HCT116 (cell line): Measurements from ENCODE around the gene FHIT. TPM values are rescaled to one million over a fixed set of nuclear protein-coding genes. Genes with fewer than 3 reads are reported as not detected.

Source experiments
- ATAC-seq: fragments of 200-7000 bp; cut with Tn5 transposase; 2 replicates; pipeline ENCODE4 v1.9.1; 2020; ENCODE audit warnings: mild to moderate bottlenecking, moderate library complexity
- BruUV-seq: library from RNA; stranded (reverse); fragments of 400-500 nt; replicated peaks from 2 replicates; lab custom pipeline; 2021; lab: Mats Ljungman, UMichigan
- CTCF ChIA-PET: fragments of 300-600 bp; sonication (Branson Sonifier 250); formaldehyde crosslinking; loops from one replicate; lab custom pipeline; 2021; ENCODE audit warnings: antibody characterized with exemption; lab: Charles Lee
- POLR2A ChIA-PET: fragments of 300-600, 350-600 bp; sonication (Branson Sonifier 250); formaldehyde crosslinking; loops from one replicate; lab custom pipeline; 2021; ENCODE audit warnings: antibody characterized with exemption; lab: Charles Lee
- RAD21 ChIA-PET, 2 experiments: fragments of 300-600 bp; sonication (Branson Sonifier 250); formaldehyde crosslinking; loops; one replicate each; lab custom pipeline; 2023; ENCODE audit warnings: low total read pairs in 2 of 2; ENCODE audit not compliant: uncharacterized antibody in 2 of 2, unreplicated experiment in 2 of 2, low non-redundant PET in 1 of 2; lab: Charles Lee
- DNase-seq: peaks from one replicate; pipeline ENCODE4 v3.0.0-alpha.2; 2010; ENCODE audit warnings: low read depth, low spot score
- H2AFZ ChIP-seq: fragments of 200-600 bp; shearing (Covaris generic), sonication (generic); 2 replicates; pipeline ENCODE4 v1.6.1; 2017; ENCODE audit warnings: low read depth, mixed run types, mixed read lengths, antibody characterized with exemption, low read length; ENCODE audit not compliant: poor library complexity, severe bottlenecking
- H3K27ac ChIP-seq: 2 replicates; pipeline ENCODE4 v1.5.1; 2012; ENCODE audit warnings: low read depth, low read length
- H3K27me3 ChIP-seq: fragments of 200-600 bp; sonication (generic); 2 replicates; pipeline ENCODE4 v1.6.1; 2016; ENCODE audit warnings: mixed run types, low read length, mixed read lengths; ENCODE audit not compliant: insufficient read depth
- H3K36me3 ChIP-seq, 2 experiments: fragments of 200-500 bp in 1 of 2; fragments of 200-600 bp in 1 of 2; sonication (Bioruptor generic) in 1 of 2; sonication (generic) in 1 of 2; 2 replicates each; pipeline versions ENCODE4 v1.5.1 to v1.6.1; 2014 to 2016; ENCODE audit warnings: low read length in 2 of 2, inconsistent platforms in 1 of 2, mixed read lengths in 1 of 2, mixed run types in 1 of 2; ENCODE audit not compliant: insufficient read depth in 2 of 2, control insufficient read depth in 1 of 2
- H3K4me1 ChIP-seq, 2 experiments: fragments of 200-600 bp in 1 of 2; sonication (generic) in 1 of 2; 2 replicates each; pipeline versions ENCODE4 v1.5.1 to v1.6.1; 2012 to 2017; ENCODE audit warnings: low read length in 2 of 2, inconsistent platforms in 1 of 2, mild to moderate bottlenecking in 1 of 2, mixed read lengths in 1 of 2, mixed run types in 1 of 2, moderate library complexity in 1 of 2; ENCODE audit not compliant: insufficient read depth in 2 of 2, control insufficient read depth in 1 of 2
- H3K4me2 ChIP-seq: fragments of 200-600 bp; sonication (generic); 2 replicates; pipeline ENCODE4 v1.6.1; 2017; ENCODE audit warnings: mixed run types, low read length, mixed read lengths
- H3K4me3 ChIP-seq, 2 experiments: fragments of 200-600 bp in 1 of 2; sonication (generic) in 1 of 2; replicated peaks in 1 of 2; 2 replicates each; pipeline ENCODE4 v1.5.1; 2011 to 2016; ENCODE audit warnings: low read length in 2 of 2, control low read depth in 1 of 2, low read depth in 1 of 2, mild to moderate bottlenecking in 1 of 2, mixed read lengths in 1 of 2, mixed run types in 1 of 2
- H3K79me2 ChIP-seq: fragments of 200-600 bp; sonication (generic); 2 replicates; pipeline ENCODE4 v1.6.1; 2017; ENCODE audit warnings: mild to moderate bottlenecking, mixed run types, low read length, moderate library complexity, mixed read lengths; ENCODE audit not compliant: insufficient read depth
- H3K9ac ChIP-seq: fragments of 200-600 bp; sonication (generic); 2 replicates; pipeline ENCODE4 v1.6.1; 2016; ENCODE audit warnings: low read length, mixed read lengths
- H3K9me2 ChIP-seq: fragments of 200-600 bp; sonication (generic), shearing (Covaris generic); 2 replicates; pipeline ENCODE4 v1.6.1; 2017; ENCODE audit warnings: mixed run types, mild to moderate bottlenecking, moderate library complexity; ENCODE audit not compliant: insufficient read depth
- H3K9me3 ChIP-seq, 2 experiments: fragments of 200-500 bp in 1 of 2; fragments of 200-600 bp in 1 of 2; sonication (Bioruptor generic) in 1 of 2; sonication (generic) in 1 of 2; 2 replicates each; pipeline ENCODE4 v1.6.1; 2014 to 2017; ENCODE audit warnings: low read length in 2 of 2, mixed read lengths in 2 of 2, inconsistent platforms in 1 of 2, low read depth in 1 of 2, mild to moderate bottlenecking in 1 of 2, mixed run types in 1 of 2, moderate library complexity in 1 of 2; ENCODE audit not compliant: control insufficient read depth in 1 of 2, insufficient read depth in 1 of 2
- H4K20me1 ChIP-seq: fragments of 200-600 bp; sonication (generic), shearing (Covaris generic); 2 replicates; pipeline ENCODE4 v1.6.1; 2017; ENCODE audit warnings: mixed run types, mild to moderate bottlenecking, moderate library complexity; ENCODE audit not compliant: insufficient read depth
- CBX3 ChIP-seq: IDR thresholded peaks from 2 replicates; pipeline ENCODE4 v1.6.1; 2012; ENCODE audit warnings: low read depth
- CEBPB ChIP-seq: IDR thresholded peaks from 2 replicates; pipeline ENCODE4 v1.6.1; 2012; ENCODE audit warnings: low read depth
- EGR1 ChIP-seq: IDR thresholded peaks from 2 replicates; pipeline ENCODE4 v1.6.1; 2012; ENCODE audit warnings: low read depth
- ELF1 ChIP-seq: IDR thresholded peaks from 2 replicates; pipeline ENCODE4 v1.6.1; 2012; ENCODE audit warnings: low read depth, borderline replicate concordance
- EZH2 ChIP-seq: fragments of 200-600 bp; sonication (generic); IDR thresholded peaks from 2 replicates; pipeline ENCODE4 v1.6.1; 2017; ENCODE audit warnings: antibody characterized with exemption, mixed run types
- EZH2phosphoT487 ChIP-seq: fragments of 200-600 bp; IDR thresholded peaks from 2 replicates; pipeline ENCODE4 v1.6.1; 2018; ENCODE audit warnings: antibody characterized with exemption, borderline replicate concordance
- FOSL1 ChIP-seq: IDR thresholded peaks from 2 replicates; pipeline ENCODE4 v1.6.1; 2012; ENCODE audit warnings: low read depth
- POLR2A ChIP-seq: IDR thresholded peaks from 2 replicates; pipeline ENCODE4 v1.7.0; 2011; ENCODE audit warnings: borderline replicate concordance; ENCODE audit not compliant: insufficient read depth, insufficient read length; ENCODE audit errors: extremely low read depth
- POLR2AphosphoS5 ChIP-seq: IDR thresholded peaks from 2 replicates; pipeline ENCODE4 v1.6.1; 2011; ENCODE audit warnings: mild to moderate bottlenecking, low read depth, low read length, moderate library complexity
- RAD21 ChIP-seq: IDR thresholded peaks from 2 replicates; pipeline ENCODE4 v1.6.1; 2012; ENCODE audit warnings: low read depth, mild to moderate bottlenecking
- SIN3A ChIP-seq: IDR thresholded peaks from 2 replicates; pipeline ENCODE4 v1.6.1; 2012; ENCODE audit warnings: low read depth
- SRF ChIP-seq: IDR thresholded peaks from 2 replicates; pipeline ENCODE4 v1.6.1; 2012; ENCODE audit warnings: low read depth
- YY1 ChIP-seq: IDR thresholded peaks from 2 replicates; pipeline ENCODE4 v1.6.1; 2011; ENCODE audit warnings: low read length, low read depth, moderate library complexity, mild to moderate bottlenecking; ENCODE audit not compliant: insufficient replicate concordance; ENCODE audit errors: extremely low read depth
- ZFX ChIP-seq: fragments of 450-650 bp; IDR thresholded peaks from 2 replicates; pipeline ENCODE4 v1.6.1; 2017
- ZNF274 ChIP-seq: fragments of 200-500 bp; sonication (Bioruptor generic); IDR thresholded peaks from 2 replicates; pipeline ENCODE4 v1.6.1; 2014; ENCODE audit warnings: mild to moderate bottlenecking, low read depth, low read length, inconsistent platforms
- intact Hi-C: fragments of 100-400 bp; cut with micrococcal nuclease; formaldehyde crosslinking; loops from 2 replicates; pipeline ENCODE4 v1.10.0; 2022
- total RNA-seq: library from RNA; stranded (reverse); gene quantifications from one replicate; pipeline ENCODE4 v1.2.1, GENCODE V29; 2021; ENCODE audit not compliant: unreplicated experiment
- TF ChIP-seq, protein P1 (sequence below): IDR thresholded peaks from 2 replicates; pipeline ENCODE4 v1.6.1; 2012
- TF ChIP-seq, protein P2 (sequence below): IDR thresholded peaks from 2 replicates; pipeline ENCODE4 v1.6.1; 2012
- TF ChIP-seq, protein P3 (sequence below): IDR thresholded peaks from 2 replicates; pipeline ENCODE4 v1.6.1; 2011; ENCODE audit warnings: mild to moderate bottlenecking, low read length, moderate library complexity; ENCODE audit not compliant: insufficient replicate concordance; ENCODE audit errors: extremely low read depth

Gene FHIT
- total RNA-seq, 1 experiment from 2014 or later, result 20.1 TPM

DNA sequence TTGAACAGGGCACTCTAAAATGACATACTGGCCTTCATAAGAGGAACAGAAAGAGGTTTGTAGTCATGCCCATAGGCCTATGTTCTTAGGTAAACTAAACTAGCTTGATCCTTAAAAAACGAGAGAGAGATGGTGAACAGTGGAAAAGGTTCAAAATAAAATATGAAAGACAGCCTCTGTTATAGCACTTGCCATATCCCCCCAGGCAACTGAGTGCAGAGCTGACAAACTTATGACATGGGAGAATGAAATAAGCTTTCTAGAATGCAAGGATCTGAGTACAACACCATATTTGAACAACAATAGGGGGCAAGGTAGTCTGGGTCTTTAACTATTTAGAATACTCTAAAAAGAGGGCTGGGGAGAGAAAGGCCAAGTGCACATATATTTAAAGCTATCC, 1500.9 kb downstream of the FHIT start:
- Histone ChIP-seq H3K9me3 (no peaks in the 10 kb centered on the region), H3K4me3 (no peak overlapping the region), H3K27ac (no peak overlapping the region), H3K9ac (no peak overlapping the region), H3K4me1 (no peaks in the 10 kb centered on the region), H3K4me2 (no peak overlapping the region), H4K20me1 (no peaks in the 10 kb centered on the region), H2AFZ (no peak overlapping the region), H3K36me3 (no peaks in the 10 kb centered on the region), H3K9me2 (no peaks in the 10 kb centered on the region), H3K27me3 (no peaks in the 10 kb centered on the region), H3K79me2 (no peaks in the 10 kb centered on the region)
- ChIA-PET POLR2A (no interaction called here), CTCF (no interaction called here), RAD21 (no interaction called here)
- BruUV-seq, result no TSS peak
- DNase-seq (no peak), ATAC-seq (no peak)
- TF ChIP-seq CEBPB (no peak), EZH2phosphoT487 (no peak), SRF (no peak), ZFX (no peak), EGR1 (no peak), ZNF274 (no peak), POLR2A (no peak), POLR2AphosphoS5 (no peak), FOSL1 (no peak), CBX3 (no peak), YY1 (no peak), RAD21 (no peak), ELF1 (no peak), EZH2 (no peak), SIN3A (no peak)
- TF ChIP-seq, protein P1, sequence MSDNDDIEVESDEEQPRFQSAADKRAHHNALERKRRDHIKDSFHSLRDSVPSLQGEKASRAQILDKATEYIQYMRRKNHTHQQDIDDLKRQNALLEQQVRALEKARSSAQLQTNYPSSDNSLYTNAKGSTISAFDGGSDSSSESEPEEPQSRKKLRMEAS, result no peak
- TF ChIP-seq, protein P2, sequence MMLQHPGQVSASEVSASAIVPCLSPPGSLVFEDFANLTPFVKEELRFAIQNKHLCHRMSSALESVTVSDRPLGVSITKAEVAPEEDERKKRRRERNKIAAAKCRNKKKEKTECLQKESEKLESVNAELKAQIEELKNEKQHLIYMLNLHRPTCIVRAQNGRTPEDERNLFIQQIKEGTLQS, result no peak
- TF ChIP-seq, protein P3, sequence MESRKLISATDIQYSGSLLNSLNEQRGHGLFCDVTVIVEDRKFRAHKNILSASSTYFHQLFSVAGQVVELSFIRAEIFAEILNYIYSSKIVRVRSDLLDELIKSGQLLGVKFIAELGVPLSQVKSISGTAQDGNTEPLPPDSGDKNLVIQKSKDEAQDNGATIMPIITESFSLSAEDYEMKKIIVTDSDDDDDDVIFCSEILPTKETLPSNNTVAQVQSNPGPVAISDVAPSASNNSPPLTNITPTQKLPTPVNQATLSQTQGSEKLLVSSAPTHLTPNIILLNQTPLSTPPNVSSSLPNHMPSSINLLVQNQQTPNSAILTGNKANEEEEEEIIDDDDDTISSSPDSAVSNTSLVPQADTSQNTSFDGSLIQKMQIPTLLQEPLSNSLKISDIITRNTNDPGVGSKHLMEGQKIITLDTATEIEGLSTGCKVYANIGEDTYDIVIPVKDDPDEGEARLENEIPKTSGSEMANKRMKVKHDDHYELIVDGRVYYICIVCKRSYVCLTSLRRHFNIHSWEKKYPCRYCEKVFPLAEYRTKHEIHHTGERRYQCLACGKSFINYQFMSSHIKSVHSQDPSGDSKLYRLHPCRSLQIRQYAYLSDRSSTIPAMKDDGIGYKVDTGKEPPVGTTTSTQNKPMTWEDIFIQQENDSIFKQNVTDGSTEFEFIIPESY, result no peak
- intact Hi-C loops, result no loop called here
